Activated CD4-positive, alpha-beta T cell treated with anti-CD3 and anti-CD28 coated beads, Interleukin-10, Interleukin-2, amounts not matched to agents 100 ng/mL and 50 ng/mL, durations not matched to agents 16 hours and 8 hours (primary cell): ENCODE results near the gene TADA2B.

Source experiments
- DNase-seq: peaks from one replicate; pipeline ENCODE4 v3.0.0-alpha.2; 2020

Gene TADA2B, protein sequence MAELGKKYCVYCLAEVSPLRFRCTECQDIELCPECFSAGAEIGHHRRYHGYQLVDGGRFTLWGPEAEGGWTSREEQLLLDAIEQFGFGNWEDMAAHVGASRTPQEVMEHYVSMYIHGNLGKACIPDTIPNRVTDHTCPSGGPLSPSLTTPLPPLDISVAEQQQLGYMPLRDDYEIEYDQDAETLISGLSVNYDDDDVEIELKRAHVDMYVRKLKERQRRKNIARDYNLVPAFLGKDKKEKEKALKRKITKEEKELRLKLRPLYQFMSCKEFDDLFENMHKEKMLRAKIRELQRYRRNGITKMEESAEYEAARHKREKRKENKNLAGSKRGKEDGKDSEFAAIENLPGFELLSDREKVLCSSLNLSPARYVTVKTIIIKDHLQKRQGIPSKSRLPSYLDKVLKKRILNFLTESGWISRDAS

DNA sequence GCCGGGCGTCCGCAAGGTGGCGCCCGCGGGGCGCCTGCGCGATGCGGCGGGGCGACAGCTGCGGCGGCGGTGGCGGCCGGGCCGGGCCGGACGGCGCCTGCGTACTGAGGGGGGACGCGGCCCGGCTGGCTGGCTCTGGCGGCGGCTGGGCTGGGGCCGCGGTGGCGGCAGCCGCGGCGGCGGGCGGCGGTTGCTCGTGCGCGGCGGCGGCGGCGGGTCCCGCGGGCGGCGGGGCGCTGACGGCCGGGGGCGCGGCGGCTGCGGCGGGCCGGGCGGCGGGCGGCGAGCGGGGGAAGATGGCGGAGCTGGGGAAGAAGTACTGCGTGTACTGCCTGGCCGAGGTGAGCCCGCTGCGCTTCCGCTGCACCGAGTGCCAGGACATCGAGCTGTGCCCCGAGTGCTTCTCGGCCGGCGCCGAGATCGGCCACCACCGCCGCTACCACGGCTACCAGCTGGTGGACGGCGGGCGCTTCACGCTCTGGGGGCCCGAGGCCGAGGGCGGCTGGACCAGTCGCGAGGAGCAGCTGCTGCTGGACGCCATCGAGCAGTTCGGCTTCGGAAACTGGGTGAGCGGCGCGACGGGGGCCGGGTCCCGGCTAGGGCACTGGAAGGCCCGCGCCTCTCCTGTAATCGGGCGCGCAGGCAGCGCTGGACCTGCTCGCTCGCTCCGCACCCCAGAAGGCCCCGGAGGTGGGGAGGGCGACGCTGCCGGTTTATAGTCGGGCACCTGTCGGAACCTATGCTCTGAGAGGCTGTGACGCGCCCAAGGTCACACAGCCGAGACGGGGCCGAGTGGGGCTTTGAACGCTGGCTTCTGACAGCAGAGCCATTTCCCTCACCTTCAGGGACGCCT lies at the start of gene TADA2B:
TADA2B (plus strand) TSS at position 89 of the 853 bp plus-strand sequence; CDS start at position 297, 208 bp downstream.
- peak; percentile 59 for DNase-seq

DNA sequence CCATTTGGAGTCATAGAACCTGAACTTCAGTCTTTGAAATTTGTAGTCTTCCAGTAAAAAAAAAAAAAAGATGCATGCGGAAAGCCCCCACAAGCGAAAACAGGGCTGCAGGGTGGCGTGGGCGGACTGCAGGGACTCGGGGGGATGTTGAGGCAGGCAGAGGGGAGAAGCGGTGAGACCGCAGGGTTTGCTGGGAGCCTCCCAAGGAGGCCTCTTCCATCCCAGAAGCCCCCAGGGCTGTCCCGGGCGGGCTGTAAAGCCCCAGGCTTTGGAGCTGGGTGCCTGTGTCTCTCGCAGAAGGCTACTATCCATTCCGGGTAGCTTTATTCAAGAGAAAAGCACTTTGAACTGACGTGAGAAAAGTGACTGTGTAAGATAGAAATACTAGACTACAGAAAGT lies 46.7 kb upstream of the TADA2B start:
- no peak for DNase-seq

DNA sequence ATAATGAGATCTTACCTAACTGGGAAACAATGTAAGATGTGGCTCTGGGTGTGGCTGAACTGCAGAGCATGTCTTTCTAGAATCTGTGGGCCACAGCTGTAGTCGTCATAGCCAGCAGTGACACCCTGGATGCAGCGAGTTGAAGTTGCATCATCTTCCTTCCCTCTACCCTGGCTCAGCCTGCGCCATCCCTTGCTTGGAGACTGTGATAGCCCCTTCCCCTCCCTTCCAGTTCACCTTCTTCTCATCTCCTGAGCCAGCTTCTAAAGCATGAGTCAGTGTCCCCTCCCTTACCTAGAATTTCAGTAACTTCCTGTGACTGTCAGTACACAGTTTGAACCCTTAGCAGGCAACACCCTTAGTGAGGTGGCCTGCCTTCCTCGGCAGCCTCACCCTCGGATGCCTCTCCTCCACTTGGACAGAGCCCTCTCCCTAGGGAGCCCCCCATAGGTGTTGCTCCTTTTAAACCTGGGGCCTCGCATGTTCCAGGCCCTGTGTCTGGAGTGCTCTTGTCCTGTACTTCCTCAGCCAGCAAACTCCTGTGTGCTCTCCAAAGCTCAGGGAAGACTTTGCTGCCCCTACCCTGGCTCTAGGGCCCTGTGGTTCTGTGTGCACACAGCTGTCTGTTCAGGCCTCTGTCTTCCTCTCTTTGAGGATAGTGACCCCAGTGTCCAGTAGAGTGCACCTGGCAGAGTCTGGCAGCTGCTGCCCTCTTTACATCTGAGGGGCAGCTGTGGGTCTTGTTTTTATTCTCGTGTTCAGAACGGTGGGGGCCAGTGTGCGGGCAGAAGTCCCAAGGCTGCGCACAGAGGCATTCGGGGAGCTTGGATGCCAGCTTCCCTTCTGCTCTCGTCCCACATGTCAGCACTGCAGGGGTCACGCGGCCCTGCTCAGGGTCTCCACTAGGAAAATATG lies 43.7 kb upstream of the TADA2B start:
- peak; percentile 59 for DNase-seq

DNA sequence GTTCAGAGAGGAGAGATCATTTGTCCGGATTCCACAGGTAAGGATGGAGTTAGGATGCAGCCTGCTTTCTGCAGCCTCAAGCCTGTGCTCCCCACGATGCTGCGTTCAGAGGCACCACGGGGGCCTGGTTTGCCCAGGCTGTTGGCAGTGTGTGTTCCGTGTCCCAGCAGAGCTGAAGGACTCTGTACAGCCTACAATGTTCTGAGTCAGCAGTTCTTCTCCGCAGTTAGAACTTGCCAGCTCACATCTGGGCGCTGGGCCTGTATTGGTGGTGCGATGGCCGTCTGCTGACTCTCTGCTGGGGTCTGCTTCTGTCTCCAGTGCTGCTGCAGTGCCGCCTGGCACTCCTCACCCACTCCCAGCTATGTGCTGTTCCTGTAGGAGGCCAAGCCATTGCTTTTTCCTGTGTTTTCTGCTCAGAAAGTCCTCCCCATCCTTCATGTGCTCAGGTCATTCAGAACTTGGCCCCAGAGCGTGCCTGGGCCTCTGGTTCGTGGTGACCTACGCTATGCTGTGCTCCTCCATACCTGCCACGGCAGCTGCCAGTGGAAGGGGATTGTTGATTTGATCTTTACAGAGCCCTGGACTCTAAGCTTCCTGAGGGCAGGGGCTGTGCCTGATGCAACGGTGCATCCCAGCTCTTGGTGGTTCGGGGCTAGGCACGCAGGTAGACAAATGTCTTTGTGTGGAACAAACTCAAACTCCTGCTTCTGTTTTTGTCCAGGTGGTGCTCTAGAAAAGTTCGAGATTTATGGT lies 42.6 kb upstream of the TADA2B start:
- DNase-seq = no peak

DNA sequence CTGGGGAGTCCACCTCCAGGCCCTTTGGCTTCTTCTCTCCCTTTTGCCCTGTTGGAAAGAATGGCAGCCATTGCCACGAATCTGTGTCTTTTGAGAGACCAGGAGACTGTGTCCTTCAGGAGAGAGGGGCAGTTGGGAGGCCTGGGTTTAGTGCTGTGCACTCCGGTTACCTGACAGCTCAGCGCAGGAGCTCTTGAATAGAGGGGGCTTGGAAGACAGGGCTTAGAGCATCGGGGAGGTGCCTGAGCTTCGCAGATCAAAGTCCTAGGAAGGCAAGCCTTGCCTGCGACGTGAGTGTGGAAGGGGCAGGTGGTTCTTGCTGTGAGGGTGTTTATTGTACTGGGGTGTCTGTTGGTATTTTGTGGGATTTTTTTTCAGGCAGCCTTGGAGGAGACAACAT lies 41.9 kb upstream of the TADA2B start:
- DNase-seq = no peak

DNA sequence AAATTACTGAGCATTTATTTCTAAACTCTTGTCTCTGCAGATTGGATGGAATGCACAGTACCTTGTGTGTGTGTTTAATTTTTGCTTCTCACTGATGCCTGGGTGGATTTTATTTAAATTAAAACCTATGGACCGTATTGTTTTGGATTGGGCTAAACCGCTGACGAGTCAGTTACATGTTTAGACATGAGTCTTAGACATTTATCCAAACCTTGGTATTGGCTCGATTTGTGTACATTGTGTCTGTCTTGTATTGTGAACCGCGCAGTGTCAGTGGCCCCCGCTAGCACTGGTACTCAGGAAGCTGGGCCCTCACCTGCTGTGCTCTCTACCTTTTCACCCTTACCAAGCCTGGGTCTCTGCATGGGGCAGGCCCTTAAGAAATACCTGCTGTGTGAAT lies 40.8 kb upstream of the TADA2B start:
- DNase-seq = no peak

DNA sequence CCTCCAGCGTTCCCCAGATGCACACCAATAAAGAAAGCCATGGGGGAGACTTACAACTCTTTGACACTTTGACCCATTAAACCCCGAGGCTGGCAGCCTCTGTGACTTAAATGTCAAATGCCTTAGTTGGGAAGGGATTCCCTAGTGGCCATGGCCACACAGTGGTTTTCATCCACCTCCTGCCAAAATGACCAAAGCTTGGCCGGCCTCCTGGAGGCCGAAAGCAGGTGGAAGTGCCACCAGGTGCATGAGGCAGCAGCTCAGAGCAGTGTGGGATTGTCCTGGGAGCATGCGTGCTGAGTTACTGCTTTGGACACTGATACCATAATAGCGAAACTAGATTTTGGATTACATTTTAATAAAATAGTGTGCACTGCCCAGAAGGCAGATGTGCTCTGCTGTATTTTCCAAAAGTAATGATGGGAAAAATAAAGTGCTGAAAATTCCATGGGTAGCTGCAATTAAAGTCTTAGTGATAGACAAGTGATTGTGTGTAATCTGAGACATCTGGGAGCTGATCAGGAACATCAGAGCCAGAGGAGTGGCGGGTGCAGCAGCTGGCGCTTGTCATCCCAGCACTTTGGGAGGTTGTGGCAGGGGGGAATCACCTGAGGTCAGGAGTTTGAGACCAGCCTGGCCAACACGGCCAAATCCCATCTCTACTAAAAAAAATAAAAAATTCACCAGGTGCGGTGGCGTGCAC lies 39.8 kb upstream of the TADA2B start:
- no peak for DNase-seq

DNA sequence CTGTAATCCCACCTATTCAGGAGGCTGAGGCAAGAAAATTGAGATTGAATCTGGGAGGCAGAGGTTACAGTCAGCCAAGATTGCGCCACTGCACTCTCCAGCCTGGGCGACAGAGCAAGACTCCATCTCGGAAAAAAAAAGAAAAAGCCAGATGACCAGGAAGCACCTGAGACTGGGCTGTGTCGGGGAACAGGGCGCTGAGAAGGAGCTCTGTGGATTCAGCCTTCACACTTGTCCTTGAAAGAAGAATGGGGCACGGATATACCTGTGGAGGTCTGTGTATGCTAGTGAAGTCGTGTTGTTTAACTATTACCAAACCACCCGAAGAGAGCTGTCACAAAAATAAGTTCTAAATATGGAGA lies 39.3 kb upstream of the TADA2B start:
- DNase-seq = no peak

DNA sequence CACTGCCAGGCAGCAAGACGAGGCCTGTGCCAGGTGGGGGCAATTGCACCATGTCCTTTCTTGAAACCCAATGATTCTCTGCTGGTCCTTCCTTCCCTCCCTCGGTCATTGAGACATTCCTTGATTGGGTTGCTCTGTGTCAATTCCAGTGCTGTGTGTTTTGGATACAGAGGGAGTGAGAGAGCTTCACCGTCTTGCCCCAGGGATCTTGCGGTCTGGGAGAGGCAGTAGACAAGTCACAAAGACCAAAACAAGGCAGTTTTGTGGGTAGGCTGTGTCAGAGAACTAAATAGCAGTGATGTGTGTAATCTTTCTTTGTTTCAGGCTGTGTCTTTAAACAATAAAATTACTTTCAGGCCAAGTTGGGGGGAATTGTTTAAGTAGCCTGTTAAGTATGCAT lies 38.8 kb upstream of the TADA2B start:
- DNase-seq = no peak

DNA sequence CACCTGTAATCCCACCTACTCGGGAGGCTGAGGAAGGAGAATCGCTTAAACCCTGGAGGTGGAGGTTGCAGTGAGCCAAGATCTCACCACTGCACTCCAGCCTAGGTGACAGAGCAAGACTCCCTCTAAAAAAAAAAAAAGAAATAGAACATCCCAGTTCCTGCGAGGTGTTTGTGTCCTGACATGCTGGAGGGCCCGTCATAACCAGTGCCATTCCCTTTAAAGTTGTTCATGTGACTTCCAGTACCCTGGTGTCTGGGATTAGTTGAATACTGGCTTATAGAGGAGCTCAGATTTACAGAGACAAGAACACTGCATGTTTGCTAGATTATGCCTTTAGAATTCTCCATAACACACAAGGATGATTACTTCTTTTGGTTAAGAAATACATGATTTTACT lies 37.6 kb upstream of the TADA2B start:
- DNase-seq = no peak

DNA sequence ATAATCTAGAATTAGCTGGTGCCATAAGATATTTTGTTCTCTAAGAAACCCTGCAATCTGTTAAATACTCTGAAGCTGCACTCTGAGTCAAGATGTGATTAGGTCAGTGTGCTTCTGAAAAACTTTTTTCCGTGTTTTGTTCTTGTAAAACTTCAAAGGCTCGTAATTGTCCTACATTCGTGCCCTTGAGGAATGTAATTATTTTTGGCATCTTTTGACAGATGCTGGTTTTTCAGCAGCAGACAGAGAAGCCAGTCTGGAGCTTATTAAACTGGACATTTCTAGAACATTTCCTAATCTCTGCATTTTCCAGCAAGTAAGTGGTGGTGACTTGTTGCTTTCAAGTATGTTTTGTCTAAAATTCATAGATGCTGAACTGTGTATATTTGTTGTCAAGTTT lies 36.8 kb upstream of the TADA2B start:
- DNase-seq = no peak

DNA sequence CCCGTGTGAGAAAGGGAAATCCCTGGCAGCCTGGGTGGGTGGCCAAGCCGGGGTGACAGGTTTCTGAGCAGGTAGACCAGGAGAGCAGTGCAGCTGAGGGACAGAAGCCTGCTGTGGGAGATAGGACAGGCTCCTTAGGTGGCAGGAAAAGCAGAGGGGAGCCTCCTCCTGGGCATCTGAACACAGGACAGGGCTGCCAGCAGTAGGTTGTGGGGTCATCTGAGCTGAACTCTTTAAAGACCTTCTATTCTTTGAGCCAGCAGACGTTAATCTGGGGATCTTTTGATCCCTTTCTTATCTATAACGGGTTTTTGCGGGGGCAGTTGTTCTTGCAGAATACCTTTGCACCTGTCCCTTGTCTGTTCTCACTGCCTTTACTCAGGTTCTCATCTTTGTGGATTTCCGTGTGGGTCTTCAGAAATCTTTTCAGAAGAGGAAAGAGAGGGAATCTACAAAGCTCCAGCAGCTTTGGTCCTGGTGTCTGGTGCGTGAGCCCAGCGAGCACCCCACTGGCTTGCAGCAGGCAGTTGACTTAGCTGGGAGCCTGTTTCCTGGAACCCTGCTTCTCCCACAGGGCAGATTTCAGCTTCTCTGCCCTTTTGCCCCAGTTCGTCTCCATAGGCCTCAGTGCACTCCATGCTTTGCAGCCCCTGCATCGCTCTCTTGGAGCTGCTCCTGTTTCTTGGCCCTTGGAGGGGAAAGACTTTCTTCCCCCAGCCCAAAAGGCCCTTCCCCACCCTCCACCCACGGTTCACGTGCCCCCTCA lies 35.8 kb upstream of the TADA2B start:
- no peak for DNase-seq

DNA sequence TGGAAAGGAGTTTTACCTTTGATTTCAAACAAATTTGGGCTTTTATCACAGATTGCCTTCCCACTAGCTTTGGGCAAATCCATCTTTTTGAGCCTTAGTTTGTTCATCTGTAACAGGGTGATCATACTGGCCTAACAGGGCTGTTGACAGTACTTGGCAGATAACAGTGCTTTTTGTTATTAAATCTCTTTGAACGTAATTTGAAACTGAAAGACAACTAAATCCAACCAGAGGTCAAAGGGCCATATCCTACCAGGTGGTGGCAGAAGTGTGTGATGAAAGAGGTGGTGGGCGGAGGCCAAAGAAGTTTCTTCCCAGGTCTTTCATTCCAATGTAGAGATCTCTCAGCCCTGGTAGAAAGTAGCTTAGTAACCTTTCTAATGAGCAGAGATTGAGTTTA lies 35.2 kb upstream of the TADA2B start:
- no peak for DNase-seq

DNA sequence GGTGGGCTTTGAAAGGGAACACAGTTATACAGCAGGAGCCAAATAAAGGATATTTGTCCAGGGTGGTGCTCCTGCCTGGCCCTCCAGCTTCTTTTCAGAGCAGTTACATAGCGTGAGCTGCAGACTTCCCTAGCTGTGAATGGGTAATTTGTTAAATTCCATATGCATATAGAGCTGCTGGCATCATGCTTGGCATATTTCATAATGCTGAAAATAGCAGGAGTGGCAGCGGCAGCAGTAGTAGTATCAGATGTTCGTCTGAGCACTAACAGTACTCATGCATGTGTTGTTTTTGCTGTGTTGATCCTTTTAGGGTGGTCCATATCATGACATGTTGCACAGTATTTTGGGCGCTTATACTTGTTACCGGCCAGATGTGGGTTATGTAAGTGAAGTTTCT lies 33.6 kb upstream of the TADA2B start:
- no peak for DNase-seq

DNA sequence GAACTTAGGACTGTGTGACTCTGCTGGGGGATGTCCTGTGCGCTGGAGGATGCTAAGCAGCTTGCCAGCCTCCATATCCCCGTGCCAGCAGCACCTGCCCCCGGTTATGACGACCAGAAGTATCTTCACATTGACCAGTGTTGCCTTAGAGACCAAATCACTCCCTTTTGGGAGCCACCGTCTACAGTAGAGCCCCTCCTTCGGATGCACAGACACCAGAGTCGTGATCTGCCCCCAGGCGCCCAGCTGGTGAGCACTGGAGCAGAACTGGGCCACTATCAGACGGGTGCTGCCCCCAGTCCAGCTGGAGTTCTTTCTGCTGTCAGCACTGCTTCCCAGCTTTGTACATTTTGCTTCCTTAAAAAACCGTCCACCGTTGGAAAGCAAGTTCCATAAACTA lies 30.0 kb upstream of the TADA2B start:
- no peak for DNase-seq

DNA sequence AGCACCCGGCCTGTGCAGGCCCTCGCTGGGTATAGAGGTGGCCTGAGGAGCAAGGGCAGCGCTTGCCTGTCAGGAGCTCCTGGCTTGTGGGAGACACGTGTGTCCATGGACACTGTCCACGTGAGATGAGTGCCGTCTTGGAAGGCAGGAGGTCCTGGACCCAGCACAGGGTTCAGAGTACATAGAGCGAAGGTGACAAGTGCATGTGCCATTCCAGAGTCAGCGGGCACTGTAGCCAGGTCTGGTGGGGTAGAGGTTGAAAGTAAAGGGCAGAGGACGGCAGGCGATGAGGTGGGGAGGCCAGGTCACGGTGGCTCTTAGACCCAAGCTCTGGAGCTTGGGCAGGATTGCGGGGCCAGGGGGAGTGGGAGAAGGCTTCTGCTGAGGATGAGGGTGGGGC lies 28.4 kb upstream of the TADA2B start:
- no peak for DNase-seq

DNA sequence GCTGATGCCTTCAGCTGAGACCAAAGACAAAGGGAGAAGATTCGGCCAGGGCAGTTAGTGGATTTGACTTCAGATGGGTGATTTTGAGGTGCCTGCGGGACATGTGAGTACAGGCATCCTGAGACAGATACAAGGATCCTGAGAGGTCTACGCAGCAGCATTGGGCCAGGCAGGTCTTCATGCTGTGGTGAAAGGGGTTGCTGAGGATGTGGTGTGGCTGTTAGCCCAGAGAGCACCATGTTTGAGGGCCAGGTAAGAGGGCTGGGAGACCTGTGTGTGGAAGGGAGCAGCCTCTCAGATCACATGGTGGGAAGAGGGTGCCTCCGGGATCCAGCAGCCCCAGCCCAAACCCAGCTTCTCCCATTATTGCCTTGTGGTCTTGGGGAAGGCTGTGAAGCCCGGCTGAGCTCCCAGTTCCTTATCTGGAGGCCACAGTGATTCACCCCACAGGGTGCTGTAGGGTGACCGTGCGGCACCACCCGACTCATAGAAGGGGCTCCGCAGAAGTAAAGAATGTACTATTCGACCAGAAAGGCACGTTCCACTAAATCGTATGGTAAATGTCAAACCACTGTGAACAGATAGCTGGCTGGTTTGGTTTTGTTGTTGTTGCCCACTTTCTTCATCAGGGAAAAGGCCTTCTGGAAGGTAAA lies 27.7 kb upstream of the TADA2B start:
- DNase-seq = no peak

DNA sequence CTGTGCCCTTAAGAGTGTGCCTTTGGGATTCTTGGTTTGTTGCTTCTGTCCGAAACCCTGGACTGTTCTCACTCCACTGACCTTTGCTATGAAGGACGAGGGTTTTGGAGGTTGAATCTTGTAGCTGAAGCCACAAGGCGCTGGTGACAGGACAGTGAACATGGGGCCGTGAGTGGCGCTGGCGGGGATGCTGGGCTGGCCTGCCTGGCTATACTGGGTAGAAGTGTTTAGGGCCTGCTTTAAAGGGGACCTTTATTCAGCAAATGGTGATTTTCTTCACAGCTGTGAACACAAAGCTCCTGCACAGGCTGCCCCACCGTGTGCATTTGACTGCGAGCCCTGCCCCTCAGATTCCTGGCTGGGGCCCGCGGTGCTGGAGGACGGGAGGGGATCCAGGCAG lies 27.1 kb upstream of the TADA2B start:
- no peak for DNase-seq

DNA sequence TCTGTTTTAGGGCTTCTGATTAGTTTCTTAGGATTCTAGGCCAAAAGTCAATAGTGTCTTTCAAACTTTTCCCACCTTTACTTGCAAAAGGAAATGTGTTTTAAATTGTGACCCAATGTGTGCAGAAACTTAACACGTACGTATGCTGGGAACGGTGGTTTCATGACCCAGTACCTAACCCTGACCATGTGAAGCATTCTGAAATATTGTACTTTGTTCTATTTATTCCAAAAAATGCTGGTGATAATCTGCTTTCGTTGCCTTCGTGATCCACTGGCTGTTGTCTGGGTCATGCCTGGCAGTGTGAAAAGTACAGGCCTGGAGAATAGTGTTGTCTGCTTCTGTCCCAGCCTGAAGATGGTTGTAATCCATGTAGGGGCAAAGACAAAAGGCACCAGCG lies 26.7 kb upstream of the TADA2B start:
- DNase-seq = no peak

DNA sequence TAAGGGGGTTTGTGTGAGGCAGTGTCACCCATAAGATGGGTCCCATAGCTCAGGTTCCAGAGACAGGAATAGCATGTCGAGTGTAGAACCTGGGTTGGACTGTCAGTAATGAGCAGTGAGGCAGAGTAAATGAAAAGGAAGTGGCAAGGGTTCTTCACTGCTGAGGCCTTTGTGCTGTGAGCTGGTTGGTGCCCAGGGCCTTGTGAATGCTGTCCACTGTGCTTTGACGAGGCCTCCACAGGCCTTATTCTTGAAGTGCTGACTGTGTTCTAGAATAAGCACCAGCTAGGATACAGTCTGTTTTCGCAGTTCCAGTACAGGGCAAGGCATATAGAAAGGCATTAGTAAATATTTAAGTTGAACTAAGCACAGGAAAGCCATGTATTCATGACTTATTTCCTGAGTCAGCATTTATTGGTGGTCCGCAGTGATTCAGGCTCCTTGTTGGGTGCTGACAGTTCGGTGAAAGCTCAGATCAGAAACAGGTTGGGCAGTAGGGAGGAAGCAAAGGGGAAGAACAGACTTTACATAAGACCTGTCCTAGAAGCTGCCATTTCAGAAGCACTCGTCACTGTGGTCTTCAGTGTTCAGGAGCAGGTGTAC lies 25.6 kb upstream of the TADA2B start:
- DNase-seq = no peak
